ENCODE results near the gene POU1F1.

Gene POU1F1

GRCh38 chr3:87229113-87229512 lies 47.3 kb downstream of the POU1F1 start:
- no CpG with 5 or more reads among the region's 1 CpG for WGBS, 2 donors (ENCODE audit: extremely low coverage in 2 of 2, insufficient read length in 2 of 2, insufficient replicate concordance in 1 of 2)
- H3K4me2 ChIP-seq (ENCODE audit: insufficient read depth, low read length, poor library complexity, severe bottlenecking) = no peak overlapping the region
- no peak overlapping the region for H2BK12ac ChIP-seq (ENCODE audit: low read length)
- H4K8ac ChIP-seq (ENCODE audit: low read depth, low read length) = no peak overlapping the region
- H3K27ac ChIP-seq (replicated peaks; ENCODE audit: low read length) = no peak overlapping the region
- no peak for DNase-seq (ENCODE audit: low spot score)
- no peak overlapping the region for H3K9ac ChIP-seq (ENCODE audit: low read depth, low read length, poor library complexity)
- H3K27me3 ChIP-seq (ENCODE audit: control insufficient read depth in 3 of 3, insufficient read depth in 3 of 3, low read depth in 1 of 3, low read length in 3 of 3) = peaks cover 0 to 22% (median 0%) of the 10 kb centered on the region in 3 experiments
- H2AK5ac ChIP-seq (ENCODE audit: low read depth, low read length) = no peak overlapping the region
- H3K79me1 ChIP-seq (ENCODE audit: low read depth, low read length) = peaks cover 2% of the 10 kb centered on the region
- H3K23ac ChIP-seq (ENCODE audit: low read depth, low read length, poor library complexity) = no peak overlapping the region
- H3K4ac ChIP-seq (ENCODE audit: low read length) = no peak overlapping the region
- no peak overlapping the region for H3K4me3 ChIP-seq (ENCODE audit: low read length in 2 of 2)
- H2BK120ac ChIP-seq (ENCODE audit: low read depth, low read length) = no peak overlapping the region
- H3K14ac ChIP-seq (ENCODE audit: low read length) = no peak overlapping the region
- no peak overlapping the region for H3K18ac ChIP-seq (ENCODE audit: low read length)
- no peaks in the 10 kb centered on the region for H3K36me3 ChIP-seq (replicated peaks in 1 of 2; ENCODE audit: control insufficient read depth in 2 of 2, insufficient read depth in 2 of 2, low read length in 2 of 2)
- H2BK5ac ChIP-seq (ENCODE audit: low read length) = no peak overlapping the region
- no peak overlapping the region for H2AFZ ChIP-seq (ENCODE audit: low read length)
- H2BK15ac ChIP-seq (ENCODE audit: low read length) = no peak overlapping the region
- no peaks in the 10 kb centered on the region for H3K9me3 ChIP-seq (replicated peaks in 1 of 2; ENCODE audit: control insufficient read depth in 2 of 2, insufficient read depth in 1 of 2, low read depth in 1 of 2, low read length in 2 of 2)
- H4K91ac ChIP-seq (ENCODE audit: low read depth, low read length, poor library complexity) = no peak overlapping the region
- H3K4me1 ChIP-seq (ENCODE audit: control insufficient read depth in 2 of 2, insufficient read depth in 1 of 2, low read depth in 1 of 2, low read length in 2 of 2) = peaks cover 0 to 6% of the 10 kb centered on the region in 2 donors

DNA sequence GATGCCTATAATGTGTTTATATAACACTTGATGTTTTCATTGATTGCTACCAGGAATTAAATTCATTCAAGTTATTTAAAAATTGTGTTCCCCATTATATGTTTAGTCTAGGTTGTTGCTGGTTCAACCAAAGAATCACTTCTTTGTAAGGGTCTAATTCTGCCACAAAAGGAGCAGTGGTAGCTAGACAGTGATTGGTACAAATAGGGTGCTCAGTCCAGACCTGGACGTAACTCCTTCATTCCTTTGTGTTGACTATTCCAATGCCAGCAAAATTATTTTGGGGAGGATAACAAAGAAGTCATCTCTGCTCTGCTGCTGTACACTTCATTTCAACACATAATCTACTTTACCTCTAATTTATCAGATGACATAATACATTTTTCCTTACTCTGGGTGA lies 48.1 kb downstream of the POU1F1 start:
- Histone ChIP-seq H3K4me2 (ENCODE audit: insufficient read depth, low read length, poor library complexity, severe bottlenecking) (peak overlapping the region; percentile 33), H3K4me1 (ENCODE audit: control insufficient read depth in 2 of 2, insufficient read depth in 1 of 2, low read depth in 1 of 2, low read length in 2 of 2) (peaks cover 0 to 6% of the 10 kb centered on the region in 2 donors), H2AK5ac (ENCODE audit: low read depth, low read length) (no peak overlapping the region), H3K4me3 (ENCODE audit: low read length in 2 of 2) (peak overlapping the region in 1 of 2 donors; percentile 98), H2BK120ac (ENCODE audit: low read depth, low read length) (no peak overlapping the region), H3K4ac (ENCODE audit: low read length) (no peak overlapping the region), H3K9me3 (replicated peaks in 1 of 2; ENCODE audit: control insufficient read depth in 2 of 2, insufficient read depth in 1 of 2, low read depth in 1 of 2, low read length in 2 of 2) (no peaks in the 10 kb centered on the region), H3K79me1 (ENCODE audit: low read depth, low read length) (peaks cover 2% of the 10 kb centered on the region), H3K23ac (ENCODE audit: low read depth, low read length, poor library complexity) (no peak overlapping the region), H3K18ac (ENCODE audit: low read length) (no peak overlapping the region), H3K27me3 (ENCODE audit: control insufficient read depth in 3 of 3, insufficient read depth in 3 of 3, low read depth in 1 of 3, low read length in 3 of 3) (peaks cover 0 to 26% (median 0%) of the 10 kb centered on the region in 3 experiments), H4K91ac (ENCODE audit: low read depth, low read length, poor library complexity) (no peak overlapping the region), H3K27ac (replicated peaks; ENCODE audit: low read length) (no peak overlapping the region), H3K36me3 (replicated peaks in 1 of 2; ENCODE audit: control insufficient read depth in 2 of 2, insufficient read depth in 2 of 2, low read length in 2 of 2) (no peaks in the 10 kb centered on the region), H4K8ac (ENCODE audit: low read depth, low read length) (no peak overlapping the region), H2AFZ (ENCODE audit: low read length) (peak overlapping the region; percentile 98), H2BK5ac (ENCODE audit: low read length) (no peak overlapping the region), H3K14ac (ENCODE audit: low read length) (no peak overlapping the region), H3K9ac (ENCODE audit: low read depth, low read length, poor library complexity) (no peak overlapping the region), H2BK15ac (ENCODE audit: low read length) (no peak overlapping the region), H2BK12ac (ENCODE audit: low read length) (no peak overlapping the region)
- DNase-seq (ENCODE audit: low spot score) = no peak
- no CpG with 5 or more reads among the region's 1 CpG for WGBS, 2 donors (ENCODE audit: extremely low coverage in 2 of 2, insufficient read length in 2 of 2, insufficient replicate concordance in 1 of 2)

DNA sequence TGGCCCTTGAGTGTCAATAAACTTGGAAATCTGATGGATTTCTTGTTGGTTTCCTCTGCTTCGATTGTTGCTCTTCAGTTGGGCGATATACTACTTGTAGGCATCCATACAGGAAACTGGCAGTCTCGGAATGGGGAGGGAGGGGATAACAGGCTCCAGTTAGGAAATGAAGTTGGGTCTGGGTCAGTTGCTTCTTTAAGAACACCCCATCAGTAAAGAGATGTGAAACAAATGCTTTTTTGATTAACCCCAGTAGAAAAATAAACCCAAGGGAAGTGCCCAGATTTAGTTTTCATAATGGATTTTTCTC lies 48.6 kb downstream of the POU1F1 start:
- no peak for DNase-seq (ENCODE audit: low spot score)
- Histone ChIP-seq H3K27me3 (ENCODE audit: control insufficient read depth in 3 of 3, insufficient read depth in 3 of 3, low read depth in 1 of 3, low read length in 3 of 3) (peaks cover 0 to 32% (median 0%) of the 10 kb centered on the region in 3 experiments), H2AFZ (ENCODE audit: low read length) (peak overlapping the region; percentile 98), H4K91ac (ENCODE audit: low read depth, low read length, poor library complexity) (no peak overlapping the region), H3K4me2 (ENCODE audit: insufficient read depth, low read length, poor library complexity, severe bottlenecking) (peak overlapping the region; percentile 53), H3K36me3 (replicated peaks in 1 of 2; ENCODE audit: control insufficient read depth in 2 of 2, insufficient read depth in 2 of 2, low read length in 2 of 2) (no peaks in the 10 kb centered on the region), H3K4me1 (ENCODE audit: control insufficient read depth in 2 of 2, insufficient read depth in 1 of 2, low read depth in 1 of 2, low read length in 2 of 2) (peaks cover 0 to 6% of the 10 kb centered on the region in 2 donors), H3K4ac (ENCODE audit: low read length) (no peak overlapping the region), H2BK15ac (ENCODE audit: low read length) (no peak overlapping the region), H2BK12ac (ENCODE audit: low read length) (no peak overlapping the region), H4K8ac (ENCODE audit: low read depth, low read length) (no peak overlapping the region), H3K23ac (ENCODE audit: low read depth, low read length, poor library complexity) (no peak overlapping the region), H3K79me1 (ENCODE audit: low read depth, low read length) (peaks cover 2% of the 10 kb centered on the region), H3K18ac (ENCODE audit: low read length) (no peak overlapping the region), H2BK120ac (ENCODE audit: low read depth, low read length) (no peak overlapping the region), H3K9ac (ENCODE audit: low read depth, low read length, poor library complexity) (no peak overlapping the region), H3K4me3 (ENCODE audit: low read length in 2 of 2) (peak overlapping the region; percentile 94 to 98), H3K9me3 (replicated peaks in 1 of 2; ENCODE audit: control insufficient read depth in 2 of 2, insufficient read depth in 1 of 2, low read depth in 1 of 2, low read length in 2 of 2) (no peaks in the 10 kb centered on the region), H3K14ac (ENCODE audit: low read length) (no peak overlapping the region), H2BK5ac (ENCODE audit: low read length) (no peak overlapping the region), H2AK5ac (ENCODE audit: low read depth, low read length) (no peak overlapping the region), H3K27ac (replicated peaks; ENCODE audit: low read length) (no peak overlapping the region)
- no CpG with 5 or more reads among the region's 3 CpGs for WGBS, 2 donors (ENCODE audit: extremely low coverage in 2 of 2, insufficient read length in 2 of 2, insufficient replicate concordance in 1 of 2)

GRCh38 chr3:87227104-87227834 lies 49.1 kb downstream of the POU1F1 start, which contains the start of gene CHMP2B:
TSS of gene CHMP2B (plus strand) at chr3:87227309. CDS start at chr3:87227523, 214 bp downstream.
- no peak within 1 kb of the TSS for H3K4ac ChIP-seq (ENCODE audit: low read length)
- no peak within 1 kb of the TSS for H2BK12ac ChIP-seq (ENCODE audit: low read length)
- no peak within 1 kb of the TSS for H4K8ac ChIP-seq (ENCODE audit: low read depth, low read length)
- peaks cover 0 to 36% (median 0%) of the 10 kb centered on the region in 3 experiments for H3K27me3 ChIP-seq (ENCODE audit: control insufficient read depth in 3 of 3, insufficient read depth in 3 of 3, low read depth in 1 of 3, low read length in 3 of 3)
- peaks cover 0 to 6% of the 10 kb centered on the region in 2 donors for H3K4me1 ChIP-seq (ENCODE audit: control insufficient read depth in 2 of 2, insufficient read depth in 1 of 2, low read depth in 1 of 2, low read length in 2 of 2)
- peak within 1 kb of the TSS; percentile 94 to 98 for H3K4me3 ChIP-seq (ENCODE audit: low read length in 2 of 2)
- peak within 1 kb of the TSS; percentile 4 for H4K91ac ChIP-seq (ENCODE audit: low read depth, low read length, poor library complexity)
- no peak within 1 kb of the TSS for H3K14ac ChIP-seq (ENCODE audit: low read length)
- peaks cover 2% of the 10 kb centered on the region for H3K79me1 ChIP-seq (ENCODE audit: low read depth, low read length)
- peak within 1 kb of the TSS; percentile 96 for H3K9ac ChIP-seq (ENCODE audit: low read depth, low read length, poor library complexity)
- peak within 1 kb of the TSS; percentile 56 for H2BK15ac ChIP-seq (ENCODE audit: low read length)
- H2BK5ac ChIP-seq (ENCODE audit: low read length) = peak within 1 kb of the TSS; percentile 80
- no peaks in the 10 kb centered on the region for H3K36me3 ChIP-seq (replicated peaks in 1 of 2; ENCODE audit: control insufficient read depth in 2 of 2, insufficient read depth in 2 of 2, low read length in 2 of 2)
- H3K23ac ChIP-seq (ENCODE audit: low read depth, low read length, poor library complexity) = peak within 1 kb of the TSS; percentile 70
- peak within 1 kb of the TSS; percentile 98 for H2AFZ ChIP-seq (ENCODE audit: low read length)
- H3K27ac ChIP-seq (replicated peaks; ENCODE audit: low read length) = peak within 1 kb of the TSS; percentile 68
- no peak within 1 kb of the TSS for H2BK120ac ChIP-seq (ENCODE audit: low read depth, low read length)
- no peak within 1 kb of the TSS for H2AK5ac ChIP-seq (ENCODE audit: low read depth, low read length)
- H3K4me2 ChIP-seq (ENCODE audit: insufficient read depth, low read length, poor library complexity, severe bottlenecking) = peak within 1 kb of the TSS; percentile 58
- peak within 1 kb of the TSS; percentile 92 for H3K18ac ChIP-seq (ENCODE audit: low read length)
- peak; percentile 89 for DNase-seq (ENCODE audit: low spot score)
- no CpG with 5 or more reads among the region's 59 CpGs for WGBS, 2 donors (ENCODE audit: extremely low coverage in 2 of 2, insufficient read length in 2 of 2, insufficient replicate concordance in 1 of 2)
- H3K9me3 ChIP-seq (replicated peaks in 1 of 2; ENCODE audit: control insufficient read depth in 2 of 2, insufficient read depth in 1 of 2, low read depth in 1 of 2, low read length in 2 of 2) = no peaks in the 10 kb centered on the region
